DMS53 treated with DMSO at 0.1 percent for 48 hours (cell line): Measurements from ENCODE around the gene TRPM8.
"Not testable (repeated sequence)": the region's sequence is repeated elsewhere in the genome, so short reads cannot be mapped to it uniquely, and the experiment has no call there.

Experiments used
- DNase-seq: peaks from one replicate; lab custom pipeline; 2025; ENCODE audit not compliant: unreplicated experiment; lab: John Stamatoyannopoulos, UW

Gene TRPM8

GRCh38 chr2:233935426-233935825 is 18.3 kb downstream of the TRPM8 start:
- no peak for DNase-seq

DNA sequence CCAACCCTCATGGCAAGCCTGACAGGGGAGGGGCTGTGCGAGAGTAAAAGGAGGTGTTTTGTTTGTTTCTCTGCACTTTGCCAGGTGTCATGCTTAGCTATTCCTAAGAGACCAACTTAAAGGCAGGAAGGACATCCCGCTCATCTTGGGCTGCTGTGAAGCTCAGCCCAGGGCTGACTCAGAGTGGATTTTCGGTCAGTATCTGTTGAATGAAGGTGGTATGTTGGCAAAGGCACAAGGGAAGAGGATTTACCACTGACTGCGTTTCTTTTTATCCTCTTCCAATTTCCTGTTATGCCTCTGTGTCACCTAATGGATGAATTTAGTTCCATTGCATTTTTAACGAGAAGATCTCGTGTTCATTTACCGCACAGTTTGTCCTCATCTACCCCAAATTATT is 18.9 kb downstream of the TRPM8 start:
- peak; percentile 26 for DNase-seq

- DNase-seq = no peak
These were observed 21.6 kb downstream of the TRPM8 start for GRCh38 chr2:233938676-233939370.

- DNase-seq = peak; percentile 83
These were observed 23.5 kb downstream of the TRPM8 start for GRCh38 chr2:233940376-233941276.

GRCh38 chr2:233942731-233943130 is 25.6 kb downstream of the TRPM8 start:
- DNase-seq = no peak

DNA sequence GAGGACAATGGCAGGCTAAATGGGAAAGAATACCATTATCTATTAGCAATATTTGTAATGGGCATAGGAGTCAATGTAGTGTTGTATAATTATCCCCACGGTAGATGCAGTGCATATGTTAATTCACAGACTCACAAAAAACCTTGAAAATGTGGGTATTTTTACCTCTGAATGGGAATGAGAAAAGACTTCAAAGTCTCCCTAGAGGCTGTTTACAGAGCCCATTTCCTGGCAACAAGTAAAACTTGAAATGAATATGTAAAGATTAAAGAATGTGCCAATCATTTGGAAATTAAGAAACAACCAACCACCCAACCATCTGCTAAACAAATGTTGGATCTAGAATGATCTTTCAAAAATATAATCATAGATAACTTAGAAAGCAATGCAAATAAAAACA is 27.1 kb downstream of the TRPM8 start:
- no peak for DNase-seq

DNA sequence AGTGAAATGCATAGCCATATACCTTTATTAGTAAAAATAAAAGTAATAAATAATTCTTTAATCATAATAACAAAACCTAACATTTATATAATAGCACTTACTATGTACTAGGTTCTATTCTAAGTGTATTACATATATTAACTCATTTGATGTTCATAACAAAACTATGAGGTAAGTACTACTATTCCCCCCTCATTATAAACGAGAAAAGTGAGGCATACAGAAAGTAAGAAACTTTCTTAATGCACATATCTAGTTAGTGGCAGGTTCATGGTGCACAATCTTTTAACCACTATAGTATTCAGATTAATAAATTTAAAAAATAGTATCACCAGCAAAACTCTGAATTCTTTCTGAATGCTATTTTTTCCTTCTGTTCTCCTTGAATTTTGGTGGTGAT is 27.5 kb downstream of the TRPM8 start:
- no peak for DNase-seq

DNA sequence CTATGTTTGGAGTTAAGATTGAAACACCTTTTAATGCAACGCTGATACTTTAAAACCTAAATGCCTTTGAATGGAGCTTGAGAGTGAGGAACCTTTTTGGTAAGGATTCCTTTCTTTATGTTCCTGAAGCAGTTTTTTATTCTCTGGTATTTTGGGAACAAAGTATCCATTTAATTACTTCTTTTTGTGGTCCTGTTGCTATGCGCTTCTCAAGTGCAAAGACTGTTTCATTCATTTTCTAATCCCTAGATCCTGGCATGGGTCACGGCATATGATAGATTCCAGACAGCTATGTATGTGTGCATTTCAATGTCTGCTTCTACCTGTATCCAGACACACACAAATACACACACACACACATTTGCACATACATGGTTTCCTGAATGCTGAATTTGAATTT is 28.0 kb downstream of the TRPM8 start:
- no peak for DNase-seq

- DNase-seq = no peak
These were observed 33.1 kb downstream of the TRPM8 start for GRCh38 chr2:233950078-233950825.

DNA sequence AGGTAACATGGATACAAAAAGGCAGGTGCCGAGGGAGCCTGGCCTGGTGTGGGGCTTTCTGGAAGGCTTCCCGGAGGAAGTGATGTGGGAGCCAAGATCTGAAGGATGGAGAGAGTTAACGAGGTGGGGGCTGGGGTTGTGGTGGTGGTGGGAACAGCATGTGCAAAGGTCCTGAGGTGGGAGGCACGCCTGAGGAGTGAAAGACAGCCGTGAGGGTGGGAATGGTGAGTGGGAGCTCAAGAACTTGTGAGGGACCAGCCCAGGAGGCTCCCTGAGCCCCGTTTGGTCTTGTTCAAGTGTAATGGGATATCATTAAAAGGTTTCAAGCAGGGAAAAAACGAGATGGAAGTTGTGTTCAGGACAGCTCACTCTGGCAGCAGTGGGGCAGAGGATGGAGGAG is 35.2 kb downstream of the TRPM8 start:
- DNase-seq = no peak

GRCh38 chr2:233953087-233953801 is 36.1 kb downstream of the TRPM8 start:
- DNase-seq = peak; percentile 66

DNA sequence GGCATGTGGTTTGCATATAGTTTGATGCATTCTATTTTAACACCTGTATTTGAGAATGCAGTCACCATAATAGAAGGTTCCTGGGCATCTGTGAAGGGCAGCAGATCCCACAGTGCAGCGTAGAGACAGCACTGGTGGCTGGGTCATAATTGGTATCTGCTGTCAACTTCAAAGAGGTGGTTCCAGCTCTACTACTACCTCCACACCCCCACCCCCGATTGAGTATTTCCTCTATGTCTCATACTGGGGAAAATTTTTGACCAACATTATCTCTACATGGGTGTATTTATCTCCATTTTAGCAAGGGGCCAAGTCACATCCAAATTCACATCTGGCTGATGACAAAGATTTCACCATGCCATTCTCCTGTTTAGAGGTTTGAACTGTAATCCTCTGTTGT is 43.0 kb downstream of the TRPM8 start:
- DNase-seq = no peak

DNA sequence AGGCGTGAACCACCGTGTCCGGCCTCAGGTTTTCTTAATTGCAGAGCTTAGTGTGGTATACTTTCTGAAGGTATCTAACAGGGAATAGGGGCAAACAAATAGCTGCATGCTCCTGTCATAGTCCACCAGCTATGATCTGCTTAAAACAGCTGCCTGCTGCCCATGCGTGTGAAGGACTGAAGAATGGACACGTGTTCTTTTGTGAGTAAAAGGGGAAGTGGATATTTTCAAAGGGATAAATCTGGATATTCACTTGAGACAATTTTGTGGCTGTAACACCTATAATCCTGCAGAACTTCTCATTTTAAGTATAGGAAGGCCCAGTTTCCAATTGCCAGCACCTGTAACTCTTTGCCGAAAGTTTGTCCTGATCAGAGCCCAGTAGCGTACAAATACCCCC is 44.7 kb downstream of the TRPM8 start:
- DNase-seq = no peak

GRCh38 chr2:233964581-233964980 is 47.4 kb downstream of the TRPM8 start:
- no peak for DNase-seq

GRCh38 chr2:233965032-233965603 is 47.9 kb downstream of the TRPM8 start:
- no peak for DNase-seq

DNA sequence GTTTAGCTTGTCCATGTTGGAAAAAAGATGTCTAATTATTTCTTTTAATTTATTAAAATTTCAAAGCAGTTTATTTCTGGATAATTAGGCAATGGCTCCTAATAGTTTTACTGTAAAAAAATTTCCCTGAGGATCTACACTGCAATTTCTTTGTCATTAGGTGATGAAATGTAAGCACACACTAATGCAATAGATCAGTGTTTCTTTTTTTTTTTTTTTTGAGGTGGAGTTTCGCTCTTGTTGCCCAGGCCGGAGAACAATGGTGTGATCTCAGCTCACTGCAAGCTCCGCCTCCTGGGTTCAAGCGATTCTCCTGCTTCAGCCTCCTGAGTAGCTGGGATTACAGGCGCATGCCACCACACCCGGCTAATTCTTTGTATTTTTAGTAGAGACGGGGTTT is 48.5 kb downstream of the TRPM8 start:
- not testable (repeated sequence) for DNase-seq

DNA sequence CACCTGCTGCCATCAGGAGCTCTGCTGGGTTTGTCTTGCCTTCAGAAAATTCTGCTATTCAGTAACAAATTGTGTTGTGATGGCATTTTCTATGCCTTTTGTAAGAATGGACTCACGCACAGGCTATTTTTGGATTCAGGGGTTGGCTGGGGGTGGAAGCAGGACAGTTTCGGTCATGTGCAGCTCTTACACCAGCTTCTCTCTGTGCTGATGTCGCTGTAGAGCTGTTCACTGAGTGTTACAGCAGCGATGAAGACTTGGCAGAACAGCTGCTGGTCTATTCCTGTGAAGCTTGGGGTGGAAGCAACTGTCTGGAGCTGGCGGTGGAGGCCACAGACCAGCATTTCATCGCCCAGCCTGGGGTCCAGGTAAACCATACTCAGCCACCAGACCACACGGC is 49.2 kb downstream of the TRPM8 start:
- DNase-seq = no peak

- DNase-seq = no peak
These were observed 50.0 kb downstream of the TRPM8 start for GRCh38 chr2:233967164-233967563.

DNA sequence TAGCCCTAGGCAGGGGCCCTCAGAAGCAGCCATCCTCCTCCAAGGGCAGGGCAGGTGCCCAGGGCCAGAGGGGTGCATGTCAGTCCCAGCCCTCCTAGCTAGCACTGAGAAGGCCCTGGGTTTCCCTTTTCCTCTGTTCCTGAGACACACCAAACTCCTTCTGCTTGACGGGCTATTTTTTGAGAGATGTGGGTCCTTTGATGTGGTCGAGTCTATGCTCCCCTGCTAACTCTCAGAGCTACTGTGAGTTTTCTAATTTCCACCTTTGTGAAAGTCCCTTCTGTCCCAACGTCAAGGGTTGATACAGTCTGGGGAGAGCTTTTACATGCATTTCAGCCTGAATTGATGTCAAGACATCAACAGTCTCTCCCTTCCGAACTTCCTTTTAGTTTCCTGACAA is 51.4 kb downstream of the TRPM8 start:
- DNase-seq = no peak

GRCh38 chr2:233972460-233972859 is 55.3 kb downstream of the TRPM8 start:
- not testable (repeated sequence) for DNase-seq
